Astrocyte (in vitro differentiated cells and primary cell): ENCODE data around the gene NFU1.

Experiments used
- CTCF ChIP-seq: IDR thresholded peaks from 2 replicates; pipeline ENCODE4 v1.5.1; 2011; ENCODE audit warnings: low read depth, mild to moderate bottlenecking, inconsistent platforms, low read length, moderate library complexity; ENCODE audit not compliant: insufficient read depth
- EZH2 ChIP-seq: IDR thresholded peaks from 2 replicates; pipeline ENCODE4 v1.6.1; 2012; ENCODE audit warnings: mild to moderate bottlenecking, low read length, inconsistent platforms; ENCODE audit not compliant: insufficient read depth

GRCh38 chr2:69393963-69394362 lies 43.3 kb downstream of the NFU1 start:
- no peak for TF ChIP-seq CTCF
- no peak for TF ChIP-seq EZH2
